HUES48 (cell line): ENCODE results near the gene TAOK3.

Source experiments
- H3K27ac ChIP-seq: one replicate; pipeline ENCODE4 v1.7.0; 2013; ENCODE audit warnings: low read depth, low read length, inconsistent platforms
- H3K27me3 ChIP-seq: 2 replicates; pipeline ENCODE4 v1.6.1; 2013; ENCODE audit warnings: mild to moderate bottlenecking, low read length; ENCODE audit not compliant: control insufficient read depth, insufficient read depth
- H3K36me3 ChIP-seq: 2 replicates; pipeline ENCODE4 v1.6.1; 2013; ENCODE audit warnings: low read length; ENCODE audit not compliant: control insufficient read depth, insufficient read depth
- H3K4me1 ChIP-seq: 2 replicates; pipeline ENCODE4 v1.6.1; 2013; ENCODE audit warnings: mild to moderate bottlenecking, low read length; ENCODE audit not compliant: control insufficient read depth, insufficient read depth
- H3K4me3 ChIP-seq: 2 replicates; pipeline ENCODE4 v1.5.1; 2013; ENCODE audit warnings: mild to moderate bottlenecking, low read depth, low read length
- H3K9ac ChIP-seq: 2 replicates; pipeline ENCODE4 v1.6.1; 2013; ENCODE audit warnings: mild to moderate bottlenecking, low read depth, low read length, moderate library complexity
- H3K9me3 ChIP-seq: 2 replicates; pipeline ENCODE4 v1.6.1; 2013; ENCODE audit warnings: low read length; ENCODE audit not compliant: control insufficient read depth, insufficient read depth

The TAOK3 gene

GRCh38 chr12:118109088-118109487 is 263.6 kb downstream of the TAOK3 start:
- no peak overlapping the region for H3K27ac ChIP-seq
- no peaks in the 10 kb centered on the region for H3K27me3 ChIP-seq
- H3K9ac ChIP-seq = no peak overlapping the region
- H3K4me3 ChIP-seq = no peak overlapping the region
- no peaks in the 10 kb centered on the region for H3K4me1 ChIP-seq
- H3K9me3 ChIP-seq = no peaks in the 10 kb centered on the region
- H3K36me3 ChIP-seq = no peaks in the 10 kb centered on the region

- Histone ChIP-seq H3K4me3 (no peak overlapping the region), H3K36me3 (no peaks in the 10 kb centered on the region), H3K27me3 (no peaks in the 10 kb centered on the region), H3K4me1 (no peaks in the 10 kb centered on the region), H3K9ac (no peak overlapping the region), H3K27ac (no peak overlapping the region), H3K9me3 (no peaks in the 10 kb centered on the region)
These were observed 265.0 kb downstream of the TAOK3 start for GRCh38 chr12:118107694-118108093.

GRCh38 chr12:118107011-118107410 is 265.7 kb downstream of the TAOK3 start:
- Histone ChIP-seq H3K9me3 (no peaks in the 10 kb centered on the region), H3K9ac (no peak overlapping the region; the same call in 1 of the 2 replicates), H3K27ac (no peak overlapping the region), H3K4me3 (no peak overlapping the region), H3K36me3 (no peaks in the 10 kb centered on the region), H3K27me3 (no peaks in the 10 kb centered on the region), H3K4me1 (peaks cover 5% of the 10 kb centered on the region; the same call in 1 of the 2 replicates)

GRCh38 chr12:118103601-118104382 is 268.9 kb downstream of the TAOK3 start, which contains the start of gene VSIG10:
VSIG10 (minus strand) TSS chr12:118104011; CDS start chr12:118103671, 340 bp downstream.
- Histone ChIP-seq H3K9me3 (no peaks in the 10 kb centered on the region), H3K27me3 (no peaks in the 10 kb centered on the region), H3K9ac (peak within 1 kb of the TSS; percentile 90), H3K36me3 (peaks cover 23% of the 10 kb centered on the region), H3K4me3 (peak within 1 kb of the TSS; percentile 98), H3K27ac (peak within 1 kb of the TSS; percentile 87), H3K4me1 (peaks cover 5% of the 10 kb centered on the region; the same call in 1 of the 2 replicates)

- peaks cover 23% of the 10 kb centered on the region for H3K36me3 ChIP-seq
- peak overlapping the region; percentile 87 for H3K27ac ChIP-seq
- H3K4me3 ChIP-seq = peak overlapping the region; percentile 98
- H3K4me1 ChIP-seq = peaks cover 5% of the 10 kb centered on the region; the same call in 1 of the 2 replicates
- H3K9me3 ChIP-seq = no peaks in the 10 kb centered on the region
- no peaks in the 10 kb centered on the region for H3K27me3 ChIP-seq
- H3K9ac ChIP-seq = peak overlapping the region; percentile 90
These were observed 269.5 kb downstream of the TAOK3 start for GRCh38 chr12:118103201-118103600.

GRCh38 chr12:118102609-118103008 is 270.1 kb downstream of the TAOK3 start:
- Histone ChIP-seq H3K9ac (peak overlapping the region; percentile 90), H3K27me3 (no peaks in the 10 kb centered on the region), H3K27ac (peak overlapping the region; percentile 61), H3K4me1 (peaks cover 5% of the 10 kb centered on the region; the same call in 1 of the 2 replicates), H3K36me3 (peaks cover 23% of the 10 kb centered on the region), H3K9me3 (no peaks in the 10 kb centered on the region), H3K4me3 (peak overlapping the region; percentile 98)

GRCh38 chr12:118102070-118102469 is 270.6 kb downstream of the TAOK3 start:
- H3K9ac ChIP-seq = peak overlapping the region; percentile 90
- peaks cover 23% of the 10 kb centered on the region for H3K36me3 ChIP-seq
- no peaks in the 10 kb centered on the region for H3K9me3 ChIP-seq
- peaks cover 5% of the 10 kb centered on the region; the same call in 1 of the 2 replicates for H3K4me1 ChIP-seq
- peak overlapping the region; percentile 98 for H3K4me3 ChIP-seq
- peak overlapping the region; percentile 61 for H3K27ac ChIP-seq
- no peaks in the 10 kb centered on the region for H3K27me3 ChIP-seq

- H3K4me1 ChIP-seq = peaks cover 5% of the 10 kb centered on the region; the same call in 1 of the 2 replicates
- no peaks in the 10 kb centered on the region for H3K27me3 ChIP-seq
- no peak overlapping the region for H3K27ac ChIP-seq
- H3K36me3 ChIP-seq = peaks cover 23% of the 10 kb centered on the region
- H3K9me3 ChIP-seq = no peaks in the 10 kb centered on the region
- H3K4me3 ChIP-seq = no peak overlapping the region
- H3K9ac ChIP-seq = no peak overlapping the region
These were observed 271.7 kb downstream of the TAOK3 start for GRCh38 chr12:118101051-118101450.
